HCT116 (cell line): Measurements from ENCODE around the gene KRT13. TPM values are rescaled to one million over a fixed set of nuclear protein-coding genes. Genes with fewer than 3 reads are reported as not detected.

Experiments used
- ATAC-seq: fragments of 200-7000 bp; cut with Tn5 transposase; 2 replicates; pipeline ENCODE4 v1.9.1; 2020; ENCODE audit warnings: mild to moderate bottlenecking, moderate library complexity
- BruUV-seq: library from RNA; stranded (reverse); fragments of 400-500 nt; replicated peaks from 2 replicates; lab custom pipeline; 2021; lab: Mats Ljungman, UMichigan
- CTCF ChIA-PET: fragments of 300-600 bp; sonication (Branson Sonifier 250); formaldehyde crosslinking; loops from one replicate; lab custom pipeline; 2021; ENCODE audit warnings: antibody characterized with exemption; lab: Charles Lee
- POLR2A ChIA-PET: fragments of 300-600, 350-600 bp; sonication (Branson Sonifier 250); formaldehyde crosslinking; loops from one replicate; lab custom pipeline; 2021; ENCODE audit warnings: antibody characterized with exemption; lab: Charles Lee
- RAD21 ChIA-PET, 2 experiments: fragments of 300-600 bp; sonication (Branson Sonifier 250); formaldehyde crosslinking; loops; one replicate each; lab custom pipeline; 2023; ENCODE audit warnings: low total read pairs in 2 of 2; ENCODE audit not compliant: uncharacterized antibody in 2 of 2, unreplicated experiment in 2 of 2, low non-redundant PET in 1 of 2; lab: Charles Lee
- DNase-seq: peaks from one replicate; pipeline ENCODE4 v3.0.0-alpha.2; 2010; ENCODE audit warnings: low read depth, low spot score
- H2AFZ ChIP-seq: fragments of 200-600 bp; shearing (Covaris generic), sonication (generic); 2 replicates; pipeline ENCODE4 v1.6.1; 2017; ENCODE audit warnings: low read depth, mixed run types, mixed read lengths, antibody characterized with exemption, low read length; ENCODE audit not compliant: poor library complexity, severe bottlenecking
- H3K27ac ChIP-seq: 2 replicates; pipeline ENCODE4 v1.5.1; 2012; ENCODE audit warnings: low read depth, low read length
- H3K27me3 ChIP-seq: fragments of 200-600 bp; sonication (generic); 2 replicates; pipeline ENCODE4 v1.6.1; 2016; ENCODE audit warnings: mixed run types, low read length, mixed read lengths; ENCODE audit not compliant: insufficient read depth
- H3K36me3 ChIP-seq, 2 experiments: fragments of 200-500 bp in 1 of 2; fragments of 200-600 bp in 1 of 2; sonication (Bioruptor generic) in 1 of 2; sonication (generic) in 1 of 2; 2 replicates each; pipeline versions ENCODE4 v1.5.1 to v1.6.1; 2014 to 2016; ENCODE audit warnings: low read length in 2 of 2, inconsistent platforms in 1 of 2, mixed read lengths in 1 of 2, mixed run types in 1 of 2; ENCODE audit not compliant: insufficient read depth in 2 of 2, control insufficient read depth in 1 of 2
- H3K4me1 ChIP-seq, 2 experiments: fragments of 200-600 bp in 1 of 2; sonication (generic) in 1 of 2; 2 replicates each; pipeline versions ENCODE4 v1.5.1 to v1.6.1; 2012 to 2017; ENCODE audit warnings: low read length in 2 of 2, inconsistent platforms in 1 of 2, mild to moderate bottlenecking in 1 of 2, mixed read lengths in 1 of 2, mixed run types in 1 of 2, moderate library complexity in 1 of 2; ENCODE audit not compliant: insufficient read depth in 2 of 2, control insufficient read depth in 1 of 2
- H3K4me2 ChIP-seq: fragments of 200-600 bp; sonication (generic); 2 replicates; pipeline ENCODE4 v1.6.1; 2017; ENCODE audit warnings: mixed run types, low read length, mixed read lengths
- H3K4me3 ChIP-seq, 2 experiments: fragments of 200-600 bp in 1 of 2; sonication (generic) in 1 of 2; replicated peaks in 1 of 2; 2 replicates each; pipeline ENCODE4 v1.5.1; 2011 to 2016; ENCODE audit warnings: low read length in 2 of 2, control low read depth in 1 of 2, low read depth in 1 of 2, mild to moderate bottlenecking in 1 of 2, mixed read lengths in 1 of 2, mixed run types in 1 of 2
- H3K79me2 ChIP-seq: fragments of 200-600 bp; sonication (generic); 2 replicates; pipeline ENCODE4 v1.6.1; 2017; ENCODE audit warnings: mild to moderate bottlenecking, mixed run types, low read length, moderate library complexity, mixed read lengths; ENCODE audit not compliant: insufficient read depth
- H3K9ac ChIP-seq: fragments of 200-600 bp; sonication (generic); 2 replicates; pipeline ENCODE4 v1.6.1; 2016; ENCODE audit warnings: low read length, mixed read lengths
- H3K9me2 ChIP-seq: fragments of 200-600 bp; sonication (generic), shearing (Covaris generic); 2 replicates; pipeline ENCODE4 v1.6.1; 2017; ENCODE audit warnings: mixed run types, mild to moderate bottlenecking, moderate library complexity; ENCODE audit not compliant: insufficient read depth
- H3K9me3 ChIP-seq, 2 experiments: fragments of 200-500 bp in 1 of 2; fragments of 200-600 bp in 1 of 2; sonication (Bioruptor generic) in 1 of 2; sonication (generic) in 1 of 2; 2 replicates each; pipeline ENCODE4 v1.6.1; 2014 to 2017; ENCODE audit warnings: low read length in 2 of 2, mixed read lengths in 2 of 2, inconsistent platforms in 1 of 2, low read depth in 1 of 2, mild to moderate bottlenecking in 1 of 2, mixed run types in 1 of 2, moderate library complexity in 1 of 2; ENCODE audit not compliant: control insufficient read depth in 1 of 2, insufficient read depth in 1 of 2
- H4K20me1 ChIP-seq: fragments of 200-600 bp; sonication (generic), shearing (Covaris generic); 2 replicates; pipeline ENCODE4 v1.6.1; 2017; ENCODE audit warnings: mixed run types, mild to moderate bottlenecking, moderate library complexity; ENCODE audit not compliant: insufficient read depth
- CBX3 ChIP-seq: IDR thresholded peaks from 2 replicates; pipeline ENCODE4 v1.6.1; 2012; ENCODE audit warnings: low read depth
- CEBPB ChIP-seq: IDR thresholded peaks from 2 replicates; pipeline ENCODE4 v1.6.1; 2012; ENCODE audit warnings: low read depth
- EGR1 ChIP-seq: IDR thresholded peaks from 2 replicates; pipeline ENCODE4 v1.6.1; 2012; ENCODE audit warnings: low read depth
- EZH2 ChIP-seq: fragments of 200-600 bp; sonication (generic); IDR thresholded peaks from 2 replicates; pipeline ENCODE4 v1.6.1; 2017; ENCODE audit warnings: antibody characterized with exemption, mixed run types
- EZH2phosphoT487 ChIP-seq: fragments of 200-600 bp; IDR thresholded peaks from 2 replicates; pipeline ENCODE4 v1.6.1; 2018; ENCODE audit warnings: antibody characterized with exemption, borderline replicate concordance
- FOSL1 ChIP-seq: IDR thresholded peaks from 2 replicates; pipeline ENCODE4 v1.6.1; 2012; ENCODE audit warnings: low read depth
- MAX ChIP-seq: IDR thresholded peaks from 2 replicates; pipeline ENCODE4 v1.6.1; 2012
- POLR2A ChIP-seq: IDR thresholded peaks from 2 replicates; pipeline ENCODE4 v1.7.0; 2011; ENCODE audit warnings: borderline replicate concordance; ENCODE audit not compliant: insufficient read depth, insufficient read length; ENCODE audit errors: extremely low read depth
- POLR2AphosphoS5 ChIP-seq: IDR thresholded peaks from 2 replicates; pipeline ENCODE4 v1.6.1; 2011; ENCODE audit warnings: mild to moderate bottlenecking, low read depth, low read length, moderate library complexity
- RAD21 ChIP-seq: IDR thresholded peaks from 2 replicates; pipeline ENCODE4 v1.6.1; 2012; ENCODE audit warnings: low read depth, mild to moderate bottlenecking
- SP1 ChIP-seq: IDR thresholded peaks from 2 replicates; pipeline ENCODE4 v1.6.1; 2012; ENCODE audit warnings: low read depth
- SRF ChIP-seq: IDR thresholded peaks from 2 replicates; pipeline ENCODE4 v1.6.1; 2012; ENCODE audit warnings: low read depth
- YY1 ChIP-seq: IDR thresholded peaks from 2 replicates; pipeline ENCODE4 v1.6.1; 2011; ENCODE audit warnings: low read length, low read depth, moderate library complexity, mild to moderate bottlenecking; ENCODE audit not compliant: insufficient replicate concordance; ENCODE audit errors: extremely low read depth
- ZFX ChIP-seq: fragments of 450-650 bp; IDR thresholded peaks from 2 replicates; pipeline ENCODE4 v1.6.1; 2017
- ZNF274 ChIP-seq: fragments of 200-500 bp; sonication (Bioruptor generic); IDR thresholded peaks from 2 replicates; pipeline ENCODE4 v1.6.1; 2014; ENCODE audit warnings: mild to moderate bottlenecking, low read depth, low read length, inconsistent platforms
- intact Hi-C: fragments of 100-400 bp; cut with micrococcal nuclease; formaldehyde crosslinking; loops from 2 replicates; pipeline ENCODE4 v1.10.0; 2022
- total RNA-seq: library from RNA; stranded (reverse); gene quantifications from one replicate; pipeline ENCODE4 v1.2.1, GENCODE V29; 2021; ENCODE audit not compliant: unreplicated experiment
- TF ChIP-seq, protein P1 (sequence below), 3 experiments: fragments of 200-600 bp in 1 of 3; sonication (generic) in 1 of 3; IDR thresholded peaks in 2 of 3; conservative IDR thresholded peaks in 1 of 3; 2 replicates each; pipeline ENCODE4 v1.5.1; 2012 to 2017; ENCODE audit warnings: low read depth in 2 of 3, low read length in 2 of 3, antibody characterized with exemption in 1 of 3, borderline replicate concordance in 1 of 3, control low read depth in 1 of 3, mild to moderate bottlenecking in 1 of 3, mixed read lengths in 1 of 3, mixed run types in 1 of 3, moderate library complexity in 1 of 3; ENCODE audit not compliant: insufficient read depth in 1 of 3
- TF ChIP-seq, protein P2 (sequence below): IDR thresholded peaks from 2 replicates; pipeline ENCODE4 v1.6.1; 2012

KRT13 gene
- total RNA-seq, 1 experiment from 2014 or later: 3.7 TPM

GRCh38 chr17:41475421-41475820 is 30.0 kb downstream of the KRT13 start:
- no peak overlapping the region for H3K4me3 ChIP-seq
- no peaks in the 10 kb centered on the region for H4K20me1 ChIP-seq
- no peaks in the 10 kb centered on the region for H3K4me1 ChIP-seq
- no peak for DNase-seq
- no peaks in the 10 kb centered on the region for H3K9me3 ChIP-seq
- H3K9ac ChIP-seq: no peak overlapping the region
- no peak overlapping the region for H3K4me2 ChIP-seq
- POLR2A ChIA-PET: no interaction called here
- RAD21 ChIA-PET: no interaction called here
- CTCF ChIA-PET: no interaction called here
- ATAC-seq: no peak
- H2AFZ ChIP-seq: no peak overlapping the region
- H3K36me3 ChIP-seq: no peaks in the 10 kb centered on the region
- no peaks in the 10 kb centered on the region for H3K27me3 ChIP-seq
- BruUV-seq: no TSS peak
- H3K79me2 ChIP-seq: no peaks in the 10 kb centered on the region
- no peak for TF ChIP-seq EZH2phosphoT487
- TF ChIP-seq POLR2A: no peak
- TF ChIP-seq CEBPB: no peak
- no peak for TF ChIP-seq SP1
- no peak for TF ChIP-seq EZH2
- no peak for TF ChIP-seq EGR1
- TF ChIP-seq, protein P1, sequence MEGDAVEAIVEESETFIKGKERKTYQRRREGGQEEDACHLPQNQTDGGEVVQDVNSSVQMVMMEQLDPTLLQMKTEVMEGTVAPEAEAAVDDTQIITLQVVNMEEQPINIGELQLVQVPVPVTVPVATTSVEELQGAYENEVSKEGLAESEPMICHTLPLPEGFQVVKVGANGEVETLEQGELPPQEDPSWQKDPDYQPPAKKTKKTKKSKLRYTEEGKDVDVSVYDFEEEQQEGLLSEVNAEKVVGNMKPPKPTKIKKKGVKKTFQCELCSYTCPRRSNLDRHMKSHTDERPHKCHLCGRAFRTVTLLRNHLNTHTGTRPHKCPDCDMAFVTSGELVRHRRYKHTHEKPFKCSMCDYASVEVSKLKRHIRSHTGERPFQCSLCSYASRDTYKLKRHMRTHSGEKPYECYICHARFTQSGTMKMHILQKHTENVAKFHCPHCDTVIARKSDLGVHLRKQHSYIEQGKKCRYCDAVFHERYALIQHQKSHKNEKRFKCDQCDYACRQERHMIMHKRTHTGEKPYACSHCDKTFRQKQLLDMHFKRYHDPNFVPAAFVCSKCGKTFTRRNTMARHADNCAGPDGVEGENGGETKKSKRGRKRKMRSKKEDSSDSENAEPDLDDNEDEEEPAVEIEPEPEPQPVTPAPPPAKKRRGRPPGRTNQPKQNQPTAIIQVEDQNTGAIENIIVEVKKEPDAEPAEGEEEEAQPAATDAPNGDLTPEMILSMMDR (IDR thresholded peaks at IDR 0.05 in 2 of 3, conservative IDR thresholded peaks at IDR 0.05 in 1 of 3; ENCODE audit: borderline replicate concordance in 1 of 3, insufficient read depth in 1 of 3, low read depth in 2 of 3, low read length in 2 of 3): no peak
- TF ChIP-seq, protein P2, sequence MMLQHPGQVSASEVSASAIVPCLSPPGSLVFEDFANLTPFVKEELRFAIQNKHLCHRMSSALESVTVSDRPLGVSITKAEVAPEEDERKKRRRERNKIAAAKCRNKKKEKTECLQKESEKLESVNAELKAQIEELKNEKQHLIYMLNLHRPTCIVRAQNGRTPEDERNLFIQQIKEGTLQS: no peak
- TF ChIP-seq YY1: no peak
- intact Hi-C loops: no loop called here
- H3K27ac ChIP-seq: no peak overlapping the region
- no peaks in the 10 kb centered on the region for H3K9me2 ChIP-seq

DNA sequence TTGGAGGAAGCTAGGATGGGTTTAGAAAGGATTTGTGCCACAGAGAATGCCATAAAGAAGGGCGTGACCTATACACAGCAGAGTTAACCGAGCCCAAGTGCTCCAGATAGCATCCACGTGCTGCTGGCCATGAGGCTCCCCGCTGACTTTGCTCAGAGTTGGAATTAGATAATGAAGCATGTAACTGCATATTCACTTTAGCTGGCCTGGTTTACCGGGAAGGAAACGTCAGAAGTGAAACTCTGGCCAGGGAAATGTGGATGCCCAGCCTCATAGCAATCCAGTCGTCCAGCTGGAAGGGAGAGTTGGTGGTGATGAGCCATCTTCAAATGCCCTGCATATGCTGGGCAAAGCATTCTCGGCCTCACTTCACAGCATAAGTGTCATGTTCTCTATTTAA is 30.5 kb downstream of the KRT13 start:
- no peak overlapping the region for H3K27ac ChIP-seq
- no peak for DNase-seq
- no peaks in the 10 kb centered on the region for H3K9me3 ChIP-seq
- no peaks in the 10 kb centered on the region for H3K27me3 ChIP-seq
- H3K9ac ChIP-seq: no peak overlapping the region
- BruUV-seq: no TSS peak
- no peak for ATAC-seq
- H3K4me1 ChIP-seq: no peaks in the 10 kb centered on the region
- H3K4me2 ChIP-seq: no peak overlapping the region
- H3K36me3 ChIP-seq: no peaks in the 10 kb centered on the region
- H4K20me1 ChIP-seq: no peaks in the 10 kb centered on the region
- POLR2A ChIA-PET: no interaction called here
- CTCF ChIA-PET: no interaction called here
- no peaks in the 10 kb centered on the region for H3K79me2 ChIP-seq
- H3K9me2 ChIP-seq: no peaks in the 10 kb centered on the region
- H3K4me3 ChIP-seq: no peak overlapping the region
- RAD21 ChIA-PET: no interaction called here
- no peak overlapping the region for H2AFZ ChIP-seq
- intact Hi-C loops: no loop called here
- no peak for TF ChIP-seq FOSL1
- TF ChIP-seq POLR2AphosphoS5: no peak
- TF ChIP-seq CBX3: no peak
- TF ChIP-seq SRF: no peak
- no peak for TF ChIP-seq ZFX
- TF ChIP-seq, protein P2: no peak
- TF ChIP-seq ZNF274: no peak
- TF ChIP-seq MAX: no peak
- no peak for TF ChIP-seq POLR2A
- no peak for TF ChIP-seq RAD21
